NCI-H226 (cell line): ENCODE measurements around the gene CRTAC1.

ENCODE experiments used
- DNase-seq: peaks from one replicate; pipeline ENCODE4 v3.0.0-alpha.2; 2015

CRTAC1 gene

GRCh38 chr10:97964748-97965147 lies 65.7 kb downstream of the CRTAC1 start:
- no peak for DNase-seq

GRCh38 chr10:97961945-97962344 lies 68.5 kb downstream of the CRTAC1 start:
- DNase-seq, result no peak

GRCh38 chr10:97960269-97961056 lies 70.0 kb downstream of the CRTAC1 start:
- no peak for DNase-seq

GRCh38 chr10:97949462-97949861 lies 81.0 kb downstream of the CRTAC1 start:
- no peak for DNase-seq

GRCh38 chr10:97948822-97949221 lies 81.6 kb downstream of the CRTAC1 start:
- DNase-seq, result no peak

- DNase-seq, result no peak
Measured at GRCh38 chr10:97944772-97945171, 85.6 kb downstream of the CRTAC1 start.

- DNase-seq, result no peak
Measured at GRCh38 chr10:97943294-97943693, 87.1 kb downstream of the CRTAC1 start.

- DNase-seq, result no peak
Measured at GRCh38 chr10:97940534-97940933, 89.9 kb downstream of the CRTAC1 start.

GRCh38 chr10:97939446-97939990 lies 90.9 kb downstream of the CRTAC1 start:
- no peak for DNase-seq

GRCh38 chr10:97937928-97938327 lies 92.5 kb downstream of the CRTAC1 start:
- no peak for DNase-seq

- no peak for DNase-seq
Measured at GRCh38 chr10:97937054-97937453, 93.4 kb downstream of the CRTAC1 start.

- no peak for DNase-seq
Measured at GRCh38 chr10:97936126-97936525, 94.3 kb downstream of the CRTAC1 start.

GRCh38 chr10:97932932-97933530 lies 97.4 kb downstream of the CRTAC1 start:
- DNase-seq, result no peak

- no peak for DNase-seq
Measured at GRCh38 chr10:97931041-97931440, 99.4 kb downstream of the CRTAC1 start.

- DNase-seq, result no peak
Measured at GRCh38 chr10:97928897-97929296, 101.5 kb downstream of the CRTAC1 start.

- DNase-seq, result no peak
Measured at GRCh38 chr10:97927622-97928021, 102.8 kb downstream of the CRTAC1 start.

GRCh38 chr10:97926055-97926454 lies 104.4 kb downstream of the CRTAC1 start:
- DNase-seq, result no peak

- no peak for DNase-seq
Measured at GRCh38 chr10:97925308-97925938, 105.0 kb downstream of the CRTAC1 start.

- DNase-seq, result no peak
Measured at GRCh38 chr10:97924678-97925077, 105.7 kb downstream of the CRTAC1 start.

- DNase-seq, result no peak
Measured at GRCh38 chr10:97923476-97923875, 106.9 kb downstream of the CRTAC1 start.

GRCh38 chr10:97923057-97923456 lies 107.4 kb downstream of the CRTAC1 start:
- no peak for DNase-seq

GRCh38 chr10:97922022-97922758 lies 108.2 kb downstream of the CRTAC1 start:
- DNase-seq, result no peak

- no peak for DNase-seq
Measured at GRCh38 chr10:97921581-97922021, 108.8 kb downstream of the CRTAC1 start.
